Cerebellar cortex (tissue), 1 donor: Measurements from ENCODE around the gene MORN1.

Experiments used
- DNase-seq: peaks from one replicate; pipeline ENCODE4 v3.0.0-alpha.2; 2015; ENCODE audit warnings: low spot score

The MORN1 gene

GRCh38 chr1:2290171-2290578 is 101.2 kb downstream of the MORN1 start:
- no peak for DNase-seq

GRCh38 chr1:2289607-2290006 is 101.7 kb downstream of the MORN1 start:
- no peak for DNase-seq

- DNase-seq = no peak
Observed at GRCh38 chr1:2288816-2289536, 102.4 kb downstream of the MORN1 start.

- DNase-seq = no peak
Observed at GRCh38 chr1:2288311-2288710, 103.0 kb downstream of the MORN1 start.

GRCh38 chr1:2287649-2288048 is 103.7 kb downstream of the MORN1 start:
- DNase-seq = no peak

GRCh38 chr1:2286923-2287322 is 104.4 kb downstream of the MORN1 start:
- DNase-seq = no peak

- peak; percentile 94 for DNase-seq
Observed at GRCh38 chr1:2284932-2285331, 106.4 kb downstream of the MORN1 start.

- DNase-seq = no peak
Observed at GRCh38 chr1:2283991-2284895, 107.1 kb downstream of the MORN1 start.

- DNase-seq = no peak
Observed at GRCh38 chr1:2283371-2283990, 107.9 kb downstream of the MORN1 start.

GRCh38 chr1:2282556-2283270 is 108.6 kb downstream of the MORN1 start:
- no peak for DNase-seq

GRCh38 chr1:2279817-2280216 is 111.5 kb downstream of the MORN1 start:
- DNase-seq = no peak

- no peak for DNase-seq
Observed at GRCh38 chr1:2279210-2279639, 112.1 kb downstream of the MORN1 start.

- DNase-seq = no peak
Observed at GRCh38 chr1:2278591-2279209, 112.7 kb downstream of the MORN1 start.

- no peak for DNase-seq
Observed at GRCh38 chr1:2277741-2278488, 113.4 kb downstream of the MORN1 start.

GRCh38 chr1:2276803-2277580 is 114.4 kb downstream of the MORN1 start:
- DNase-seq = no peak

- DNase-seq = peak; percentile 66
Observed at GRCh38 chr1:2275796-2276536, 115.4 kb downstream of the MORN1 start.

- no peak for DNase-seq
Observed at GRCh38 chr1:2274929-2275475, 116.4 kb downstream of the MORN1 start.

GRCh38 chr1:2274231-2274928 is 117.0 kb downstream of the MORN1 start:
- no peak for DNase-seq
